Measurements from ENCODE around the gene ELF5. TPM values are rescaled to one million over a fixed set of nuclear protein-coding genes. Genes with fewer than 3 reads are reported as not detected.

Gene ELF5
- total and polyA plus RNA-seq, 2 of the 13 experiments (the other 11 are each of a cell fraction or from before 2014, with no cell fraction given), result 0.51 to 2.6 TPM

DNA sequence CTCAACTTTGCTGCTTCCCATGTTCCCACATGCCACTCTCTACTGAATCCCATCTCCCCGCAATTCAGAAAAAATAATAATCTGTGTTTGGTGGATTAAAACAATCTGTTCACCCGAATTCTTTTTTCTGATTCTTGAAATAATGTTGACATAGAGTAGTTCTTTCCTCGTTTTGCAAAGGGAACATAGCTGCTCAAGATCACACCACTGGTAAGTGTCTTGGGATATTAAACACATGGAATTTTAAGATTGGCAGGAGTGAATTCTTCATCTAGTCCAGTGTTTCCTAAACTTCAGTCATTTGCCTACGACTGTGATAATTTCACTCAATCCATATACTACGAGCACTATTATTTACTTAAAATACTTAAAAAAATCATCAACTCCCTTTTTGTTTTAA lies 6.0 kb downstream of the ELF5 start:
- FAIRE-seq (no peak), ATAC-seq (no peak)
- whole genome bisulfite sequencing (ENCODE audit: low lambda C conversion rate), result 85% methylated on average over 5 of the region's 5 CpGs

DNA sequence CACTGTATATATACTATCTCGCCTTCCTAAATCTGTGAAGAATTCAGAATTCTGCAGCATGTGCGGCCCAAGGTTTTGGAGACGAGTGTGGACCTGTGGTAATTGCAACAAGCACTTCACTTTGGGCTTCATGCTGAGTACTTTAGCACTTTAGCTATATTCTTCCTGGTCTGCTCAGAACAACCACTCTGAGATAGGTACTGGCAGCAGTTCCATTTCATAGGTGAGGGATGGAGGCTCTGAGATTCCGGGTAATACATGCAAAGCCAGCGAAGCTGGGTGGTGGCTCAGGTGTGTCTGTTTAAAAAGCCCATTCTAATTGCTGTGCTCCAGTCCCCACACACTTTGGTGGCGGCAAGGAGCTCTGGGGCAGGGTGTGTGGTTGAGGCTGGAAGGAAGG lies 6.4 kb downstream of the ELF5 start:
- Histone ChIP-seq H2AFZ (ENCODE audit: low read length) (no peak overlapping the region), H3K79me2 (ENCODE audit: insufficient read depth, low read length) (no peaks in the 10 kb centered on the region), H3K27me3 (ENCODE audit: control insufficient read depth in 1 of 2, insufficient read depth in 2 of 2, low read length in 2 of 2) (no peaks in the 10 kb centered on the region; a peak in 1 of 5 replicates), H3K4me3 (replicated peaks in 1 of 3; ENCODE audit: insufficient read depth in 1 of 3, low read depth in 2 of 3, low read length in 3 of 3) (no peak overlapping the region), H3K9me3 (ENCODE audit: low read length) (no peaks in the 10 kb centered on the region), H3K27ac (ENCODE audit: extremely low read length, insufficient read depth, low read length) (no peak overlapping the region), H3K36me3 (replicated peaks in 1 of 2; ENCODE audit: control insufficient read depth in 1 of 2, insufficient read depth in 2 of 2, low read length in 2 of 2) (no peaks in the 10 kb centered on the region), H3K4me1 (ENCODE audit: insufficient read depth, low read length) (peaks cover 67% of the 10 kb centered on the region), H3K9ac (ENCODE audit: insufficient read depth, low read depth, low read length) (no peak overlapping the region), H3K4me2 (ENCODE audit: low read depth, low read length) (no peak overlapping the region), H4K20me1 (ENCODE audit: insufficient read depth, low read length) (no peaks in the 10 kb centered on the region)
- no peak for TF ChIP-seq ZBTB42 (CRISPR knock-in tag; IDR thresholded peaks at IDR 0.05)
- TF ChIP-seq, protein P1, sequence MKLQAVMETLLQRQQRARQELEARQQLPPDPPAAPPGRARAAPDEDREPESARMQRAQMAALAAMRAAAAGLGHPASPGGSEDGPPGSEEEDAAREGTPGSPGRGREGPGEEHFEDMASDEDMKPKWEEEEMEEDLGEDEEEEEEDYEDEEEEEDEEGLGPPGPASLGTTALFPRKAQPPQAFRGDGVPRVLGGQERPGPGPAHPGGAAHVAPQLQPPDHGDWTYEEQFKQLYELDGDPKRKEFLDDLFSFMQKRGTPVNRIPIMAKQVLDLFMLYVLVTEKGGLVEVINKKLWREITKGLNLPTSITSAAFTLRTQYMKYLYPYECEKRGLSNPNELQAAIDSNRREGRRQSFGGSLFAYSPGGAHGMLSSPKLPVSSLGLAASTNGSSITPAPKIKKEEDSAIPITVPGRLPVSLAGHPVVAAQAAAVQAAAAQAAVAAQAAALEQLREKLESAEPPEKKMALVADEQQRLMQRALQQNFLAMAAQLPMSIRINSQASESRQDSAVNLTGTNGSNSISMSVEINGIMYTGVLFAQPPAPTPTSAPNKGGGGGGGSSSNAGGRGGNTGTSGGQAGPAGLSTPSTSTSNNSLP (IDR thresholded peaks at IDR 0.05; ENCODE audit: low read depth, low read length), result no peak
- no peak for TF ChIP-seq KDM5A (IDR thresholded peaks at IDR 0.05; ENCODE audit: borderline replicate concordance, low read length)
- TF ChIP-seq TOPORS (CRISPR knock-in tag; IDR thresholded peaks at IDR 0.05), result no peak
- no peak for TF ChIP-seq BCL6 (CRISPR knock-in tag; IDR thresholded peaks at IDR 0.05)
- no peak for TF ChIP-seq HOXA9 (CRISPR knock-in tag; IDR thresholded peaks at IDR 0.05; ENCODE audit: borderline replicate concordance)
- FAIRE-seq, result no peak
- intact Hi-C loops (cut with micrococcal nuclease; ENCODE audit: unreplicated experiment), result no loop called here
- no peak for ATAC-seq
- 67% methylated on average over 6 of the region's 6 CpGs for WGBS (ENCODE audit: low lambda C conversion rate)
- BruUV-seq (replicated peaks), result no TSS peak
- DNase-seq (ENCODE audit: low spot score), result no peak
- in situ Hi-C loops (cut with HindIII; ENCODE audit: extremely low pct_ligation_motif_present, low pct_unique_long_range_greater_than_20kb), result no loop called here
- CTCF ChIA-PET (ENCODE audit: low intra/inter-chr PET ratio, low total read pairs), result no interaction called here
- POLR2A ChIA-PET, result no interaction called here

More for the DNA sequence above, 6.0 kb downstream of the ELF5 start:
- no peaks in the 10 kb centered on the region for H3K36me3 ChIP-seq (replicated peaks in 1 of 2; ENCODE audit: control insufficient read depth in 1 of 2, insufficient read depth in 2 of 2, low read length in 2 of 2)
- ChIA-PET POLR2A (no interaction called here), CTCF (ENCODE audit: low intra/inter-chr PET ratio, low total read pairs) (no interaction called here)
- H3K27ac ChIP-seq (ENCODE audit: extremely low read length, insufficient read depth, low read length), result no peak overlapping the region
- BruUV-seq (replicated peaks), result no TSS peak
- in situ Hi-C loops (cut with HindIII; ENCODE audit: extremely low pct_ligation_motif_present, low pct_unique_long_range_greater_than_20kb), result no loop called here
- H4K20me1 ChIP-seq (ENCODE audit: insufficient read depth, low read length), result no peaks in the 10 kb centered on the region
- TF ChIP-seq ZNF333 (CRISPR knock-in tag; IDR thresholded peaks at IDR 0.05; ENCODE audit: borderline replicate concordance) (no peak), ARNT2 (CRISPR knock-in tag; IDR thresholded peaks at IDR 0.05; ENCODE audit: low read depth) (no peak), CREB1 (IDR thresholded peaks at IDR 0.05) (no peak), CREB1 (CRISPR knock-in tag; IDR thresholded peaks at IDR 0.05) (no peak)
- TF ChIP-seq, protein P2, sequence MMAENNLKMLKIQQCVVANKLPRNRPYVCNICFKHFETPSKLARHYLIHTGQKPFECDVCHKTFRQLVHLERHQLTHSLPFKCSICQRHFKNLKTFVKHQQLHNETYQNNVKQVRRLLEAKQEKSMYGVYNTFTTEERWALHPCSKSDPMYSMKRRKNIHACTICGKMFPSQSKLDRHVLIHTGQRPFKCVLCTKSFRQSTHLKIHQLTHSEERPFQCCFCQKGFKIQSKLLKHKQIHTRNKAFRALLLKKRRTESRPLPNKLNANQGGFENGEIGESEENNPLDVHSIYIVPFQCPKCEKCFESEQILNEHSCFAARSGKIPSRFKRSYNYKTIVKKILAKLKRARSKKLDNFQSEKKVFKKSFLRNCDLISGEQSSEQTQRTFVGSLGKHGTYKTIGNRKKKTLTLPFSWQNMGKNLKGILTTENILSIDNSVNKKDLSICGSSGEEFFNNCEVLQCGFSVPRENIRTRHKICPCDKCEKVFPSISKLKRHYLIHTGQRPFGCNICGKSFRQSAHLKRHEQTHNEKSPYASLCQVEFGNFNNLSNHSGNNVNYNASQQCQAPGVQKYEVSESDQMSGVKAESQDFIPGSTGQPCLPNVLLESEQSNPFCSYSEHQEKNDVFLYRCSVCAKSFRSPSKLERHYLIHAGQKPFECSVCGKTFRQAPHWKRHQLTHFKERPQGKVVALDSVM (CRISPR knock-in tag; IDR thresholded peaks at IDR 0.05), result no peak
- no peak overlapping the region for H3K4me2 ChIP-seq (ENCODE audit: low read depth, low read length)
- no peak for DNase-seq (ENCODE audit: low spot score)
- intact Hi-C loops (cut with micrococcal nuclease; ENCODE audit: unreplicated experiment), result no loop called here
- no peak overlapping the region for H3K4me3 ChIP-seq (replicated peaks in 1 of 3; ENCODE audit: insufficient read depth in 1 of 3, low read depth in 2 of 3, low read length in 3 of 3)
- H3K27me3 ChIP-seq (ENCODE audit: control insufficient read depth in 1 of 2, insufficient read depth in 2 of 2, low read length in 2 of 2), result no peaks in the 10 kb centered on the region; a peak in 1 of 5 replicates
- no peak overlapping the region for H3K9ac ChIP-seq (ENCODE audit: insufficient read depth, low read depth, low read length)
- peaks cover 66% of the 10 kb centered on the region for H3K4me1 ChIP-seq (ENCODE audit: insufficient read depth, low read length)
- no peaks in the 10 kb centered on the region for H3K9me3 ChIP-seq (ENCODE audit: low read length)
- H3K79me2 ChIP-seq (ENCODE audit: insufficient read depth, low read length), result no peaks in the 10 kb centered on the region
- no peak overlapping the region for H2AFZ ChIP-seq (ENCODE audit: low read length)

Data from HepG2 (cell line).